GM23338 (cell line): ENCODE measurements around the gene UBE3C. TPM values are rescaled to one million over a fixed set of nuclear protein-coding genes. Genes with fewer than 3 reads are reported as not detected.

Source experiments
- ATAC-seq: fragments of 200-7000 bp; cut with Tn5 transposase; 3 replicates; pipeline ENCODE4 v1.9.1; 2020
- DNase-seq: peaks from one replicate; pipeline ENCODE4 v3.0.0-alpha.2; 2015; ENCODE audit warnings: low spot score
- H2AFZ ChIP-seq: fragments of 200-600 bp; sonication (generic); 2 replicates; pipeline ENCODE4 v1.8.0; 2016; ENCODE audit warnings: antibody characterized with exemption, mild to moderate bottlenecking, moderate library complexity
- H3F3A ChIP-seq: fragments of 200-600 bp; sonication (generic); replicated peaks from 2 replicates; pipeline ENCODE4 v1.8.0; 2017; ENCODE audit warnings: antibody characterized with exemption, mixed run types, low read depth
- H3K27ac ChIP-seq: fragments of 200-600 bp; sonication (generic); 2 replicates; pipeline ENCODE4 v1.6.1; 2016; ENCODE audit warnings: low read depth
- H3K27me3 ChIP-seq: fragments of 200-600 bp; sonication (generic); 2 replicates; pipeline ENCODE4 v1.8.0; 2016; ENCODE audit warnings: mild to moderate bottlenecking, mixed run types, moderate library complexity; ENCODE audit not compliant: insufficient read depth
- H3K36me3 ChIP-seq: fragments of 200-600 bp; sonication (generic); 2 replicates; pipeline ENCODE4 v1.8.0; 2016; ENCODE audit warnings: mild to moderate bottlenecking; ENCODE audit not compliant: insufficient read depth
- H3K4me1 ChIP-seq: fragments of 200-600 bp; sonication (generic); 2 replicates; pipeline ENCODE4 v1.8.0; 2016; ENCODE audit warnings: mild to moderate bottlenecking, moderate library complexity; ENCODE audit not compliant: insufficient read depth
- H3K4me2 ChIP-seq: fragments of 200-600 bp; sonication (generic); 2 replicates; pipeline ENCODE4 v1.7.1; 2017; ENCODE audit warnings: mixed run types
- H3K4me3 ChIP-seq: fragments of 200-600 bp; sonication (generic); 2 replicates; pipeline ENCODE4 v1.6.1; 2016; ENCODE audit warnings: mixed run types
- H3K79me2 ChIP-seq: fragments of 200-600 bp; sonication (generic); replicated peaks from 2 replicates; pipeline ENCODE4 v1.8.0; 2017; ENCODE audit warnings: mild to moderate bottlenecking; ENCODE audit not compliant: insufficient read depth
- H3K9me2 ChIP-seq: fragments of 200-600 bp; sonication (generic); 2 replicates; pipeline ENCODE4 v1.8.0; 2017; ENCODE audit not compliant: insufficient read depth
- H4K20me1 ChIP-seq: fragments of 200-600 bp; sonication (generic); replicated peaks from 2 replicates; pipeline ENCODE4 v1.8.0; 2017; ENCODE audit warnings: mild to moderate bottlenecking; ENCODE audit not compliant: insufficient read depth
- H3K27ac Mint-ChIP-seq: 2 replicates; pipeline ENCODE4 v1.8.0; 2020; ENCODE audit warnings: inconsistent platforms, mild to moderate bottlenecking, moderate library complexity, mixed read lengths
- H3K27me3 Mint-ChIP-seq: 3 replicates; pipeline ENCODE4 v1.8.0; 2022; ENCODE audit warnings: low read depth, mild to moderate bottlenecking, moderate library complexity, mixed read lengths, inconsistent platforms; ENCODE audit not compliant: insufficient read depth, poor library complexity
- H3K36me3 Mint-ChIP-seq: 3 replicates; pipeline ENCODE4 v1.8.0; 2021; ENCODE audit warnings: low read depth, mild to moderate bottlenecking, inconsistent platforms, moderate library complexity, mixed read lengths
- H3K4me1 Mint-ChIP-seq: 3 replicates; pipeline ENCODE4 v1.8.0; 2020; ENCODE audit warnings: mild to moderate bottlenecking, inconsistent platforms, mixed read lengths
- H3K4me3 Mint-ChIP-seq: 3 replicates; pipeline ENCODE4 v1.8.0; 2021; ENCODE audit warnings: moderate library complexity, mild to moderate bottlenecking, inconsistent platforms, mixed read lengths
- H3K9me3 Mint-ChIP-seq: 3 replicates; pipeline ENCODE4 v1.8.0; 2020; ENCODE audit warnings: moderate library complexity, mild to moderate bottlenecking, inconsistent platforms, mixed read lengths
- EZH2 ChIP-seq: fragments of 200-600 bp; sonication (generic); IDR thresholded peaks from one replicate; pipeline ENCODE4 v1.8.0; 2017; ENCODE audit warnings: antibody characterized with exemption, mild to moderate bottlenecking, low read depth; ENCODE audit not compliant: unreplicated experiment
- EZH2phosphoT487 ChIP-seq: fragments of 200-600 bp; sonication (generic); IDR thresholded peaks from one replicate; pipeline ENCODE4 v1.8.1; 2018; ENCODE audit warnings: antibody characterized with exemption; ENCODE audit not compliant: unreplicated experiment
- JUNB ChIP-seq: IDR thresholded peaks from one replicate; pipeline ENCODE4 v1.6.1; 2016; ENCODE audit warnings: antibody characterized with exemption; ENCODE audit not compliant: unreplicated experiment
- STAT1 ChIP-seq: IDR thresholded peaks from one replicate; pipeline ENCODE4 v1.6.1; 2016; ENCODE audit warnings: antibody characterized with exemption; ENCODE audit not compliant: unreplicated experiment
- ZNF114 ChIP-seq: fragments of 250-450 bp; sonication (Bioruptor Pico); IDR thresholded peaks from 2 replicates; pipeline ENCODE4 v1.5.0; 2020; ENCODE audit warnings: mild to moderate bottlenecking, moderate library complexity
- ZNF331 ChIP-seq: fragments of 250-450 bp; sonication (Bioruptor Pico); IDR thresholded peaks from 2 replicates; pipeline ENCODE4 v1.5.0; 2020; ENCODE audit warnings: low read depth, mild to moderate bottlenecking, moderate library complexity
- polyA plus RNA-seq: library from polyadenylated mRNA; unstranded; fragments of >200 nt; fragmentation: Nextera tagmentation; extraction: Ambion mirVana; gene quantifications from 2 replicates; pipeline ENCODE4 v1.2.1, GENCODE V29; 2016
- total RNA-seq: library from RNA; depleted of rRNA; stranded (reverse); fragments of >200 nt; shearing (Covaris generic); gene quantifications from 2 replicates; pipeline ENCODE4 v1.2.3, GENCODE V29; 2014
- TF ChIP-seq, protein P1 (sequence below): IDR thresholded peaks from one replicate; pipeline ENCODE4 v1.6.1; 2018; ENCODE audit warnings: antibody characterized with exemption; ENCODE audit not compliant: unreplicated experiment
- TF ChIP-seq, protein P2 (sequence below): IDR thresholded peaks from 2 replicates; pipeline ENCODE4 v1.6.1; 2016; ENCODE audit warnings: antibody characterized with exemption

Gene UBE3C
- total and polyA plus RNA-seq, 2 experiments from 2014 or later, result 16.8 to 76.9 TPM

DNA sequence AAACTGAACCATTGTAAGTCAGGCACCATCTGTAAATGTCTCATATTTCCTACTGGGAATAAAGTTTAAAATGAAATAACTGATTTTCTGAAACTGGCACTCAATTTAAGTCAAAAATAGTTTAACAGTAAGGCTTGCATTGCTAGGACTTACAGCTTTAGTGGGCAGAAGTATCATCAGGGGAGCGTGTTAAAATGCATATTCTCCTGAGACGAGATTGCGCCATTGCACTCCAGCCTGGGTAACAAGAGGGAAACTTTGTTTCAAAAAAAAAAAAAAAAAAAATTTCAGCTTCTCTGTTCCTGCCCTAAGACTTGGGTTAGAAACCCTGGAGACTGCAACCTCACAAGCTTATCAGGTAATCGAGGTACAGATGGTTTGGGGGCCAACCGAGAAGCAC lies 65.4 kb downstream of the UBE3C start (continued):
- TF ChIP-seq ZNF114 (CRISPR knock-in tag) (no peak), EZH2phosphoT487 (no peak), STAT1 (no peak), EZH2 (no peak), JUNB (no peak)
- TF ChIP-seq, protein P1, sequence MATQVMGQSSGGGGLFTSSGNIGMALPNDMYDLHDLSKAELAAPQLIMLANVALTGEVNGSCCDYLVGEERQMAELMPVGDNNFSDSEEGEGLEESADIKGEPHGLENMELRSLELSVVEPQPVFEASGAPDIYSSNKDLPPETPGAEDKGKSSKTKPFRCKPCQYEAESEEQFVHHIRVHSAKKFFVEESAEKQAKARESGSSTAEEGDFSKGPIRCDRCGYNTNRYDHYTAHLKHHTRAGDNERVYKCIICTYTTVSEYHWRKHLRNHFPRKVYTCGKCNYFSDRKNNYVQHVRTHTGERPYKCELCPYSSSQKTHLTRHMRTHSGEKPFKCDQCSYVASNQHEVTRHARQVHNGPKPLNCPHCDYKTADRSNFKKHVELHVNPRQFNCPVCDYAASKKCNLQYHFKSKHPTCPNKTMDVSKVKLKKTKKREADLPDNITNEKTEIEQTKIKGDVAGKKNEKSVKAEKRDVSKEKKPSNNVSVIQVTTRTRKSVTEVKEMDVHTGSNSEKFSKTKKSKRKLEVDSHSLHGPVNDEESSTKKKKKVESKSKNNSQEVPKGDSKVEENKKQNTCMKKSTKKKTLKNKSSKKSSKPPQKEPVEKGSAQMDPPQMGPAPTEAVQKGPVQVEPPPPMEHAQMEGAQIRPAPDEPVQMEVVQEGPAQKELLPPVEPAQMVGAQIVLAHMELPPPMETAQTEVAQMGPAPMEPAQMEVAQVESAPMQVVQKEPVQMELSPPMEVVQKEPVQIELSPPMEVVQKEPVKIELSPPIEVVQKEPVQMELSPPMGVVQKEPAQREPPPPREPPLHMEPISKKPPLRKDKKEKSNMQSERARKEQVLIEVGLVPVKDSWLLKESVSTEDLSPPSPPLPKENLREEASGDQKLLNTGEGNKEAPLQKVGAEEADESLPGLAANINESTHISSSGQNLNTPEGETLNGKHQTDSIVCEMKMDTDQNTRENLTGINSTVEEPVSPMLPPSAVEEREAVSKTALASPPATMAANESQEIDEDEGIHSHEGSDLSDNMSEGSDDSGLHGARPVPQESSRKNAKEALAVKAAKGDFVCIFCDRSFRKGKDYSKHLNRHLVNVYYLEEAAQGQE, result no peak

DNA sequence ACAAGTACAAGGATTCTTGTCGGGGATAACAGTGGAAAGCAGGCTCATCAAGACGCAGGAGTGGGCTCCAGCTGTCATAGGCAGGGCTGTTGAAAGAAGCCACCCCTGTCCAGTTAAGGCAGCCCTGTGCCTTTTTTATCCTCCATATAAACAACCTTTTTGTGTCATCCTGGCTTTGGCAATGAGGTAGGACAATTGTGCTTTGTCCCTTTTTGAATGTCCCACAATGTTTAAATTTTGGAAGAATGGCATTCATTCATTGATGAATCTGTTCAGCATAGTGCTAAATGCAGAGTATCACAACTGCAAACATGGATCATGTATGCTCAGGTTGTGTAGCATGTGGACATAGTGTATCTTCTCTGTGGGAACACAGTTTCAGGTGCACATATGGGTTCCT lies 66.7 kb downstream of the UBE3C start:
- Mint-ChIP-seq H3K27ac (no peak overlapping the region), H3K9me3 (no peaks in the 10 kb centered on the region), H3K4me1 (no peaks in the 10 kb centered on the region), H3K4me3 (no peak overlapping the region), H3K27me3 (no peaks in the 10 kb centered on the region), H3K36me3 (peaks cover 33% of the 10 kb centered on the region)
- H3K9me2 ChIP-seq, result no peaks in the 10 kb centered on the region
- H3K27ac ChIP-seq, result no peak overlapping the region
- H3K79me2 ChIP-seq, result no peaks in the 10 kb centered on the region; the same call in 1 of the 2 replicates
- peaks cover 2% of the 10 kb centered on the region; the same call in 1 of the 2 replicates for H4K20me1 ChIP-seq
- H3K4me2 ChIP-seq, result no peak overlapping the region
- no peak overlapping the region for H3K4me3 ChIP-seq
- DNase-seq (no peak), ATAC-seq (no peak)
- no peaks in the 10 kb centered on the region for H3K27me3 ChIP-seq
- no peaks in the 10 kb centered on the region for H3K4me1 ChIP-seq
- H2AFZ ChIP-seq, result no peak overlapping the region
- H3F3A ChIP-seq, result no peaks in the 10 kb centered on the region
- peaks cover 26% of the 10 kb centered on the region; the same call in 1 of the 2 replicates for H3K36me3 ChIP-seq
- TF ChIP-seq, protein P2, sequence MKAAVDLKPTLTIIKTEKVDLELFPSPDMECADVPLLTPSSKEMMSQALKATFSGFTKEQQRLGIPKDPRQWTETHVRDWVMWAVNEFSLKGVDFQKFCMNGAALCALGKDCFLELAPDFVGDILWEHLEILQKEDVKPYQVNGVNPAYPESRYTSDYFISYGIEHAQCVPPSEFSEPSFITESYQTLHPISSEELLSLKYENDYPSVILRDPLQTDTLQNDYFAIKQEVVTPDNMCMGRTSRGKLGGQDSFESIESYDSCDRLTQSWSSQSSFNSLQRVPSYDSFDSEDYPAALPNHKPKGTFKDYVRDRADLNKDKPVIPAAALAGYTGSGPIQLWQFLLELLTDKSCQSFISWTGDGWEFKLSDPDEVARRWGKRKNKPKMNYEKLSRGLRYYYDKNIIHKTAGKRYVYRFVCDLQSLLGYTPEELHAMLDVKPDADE, result no peak
- no peak for TF ChIP-seq ZNF331 (CRISPR knock-in tag)
